Measurements from ENCODE around the gene PDP2. TPM values are rescaled to one million over a fixed set of nuclear protein-coding genes. Genes with fewer than 3 reads are reported as not detected.

The PDP2 gene
- total RNA-seq, 1 experiment from 2014 or later: 3.1 TPM

- no peak for DNase-seq (ENCODE audit: low read depth)
- in situ Hi-C loops (cut with HindIII; ENCODE audit: low pct_unique_long_range_greater_than_20kb, low sequenced_read_pairs): no loop called here
Measured at GRCh38 chr16:66910175-66910940, 30.0 kb downstream of the PDP2 start.

DNA sequence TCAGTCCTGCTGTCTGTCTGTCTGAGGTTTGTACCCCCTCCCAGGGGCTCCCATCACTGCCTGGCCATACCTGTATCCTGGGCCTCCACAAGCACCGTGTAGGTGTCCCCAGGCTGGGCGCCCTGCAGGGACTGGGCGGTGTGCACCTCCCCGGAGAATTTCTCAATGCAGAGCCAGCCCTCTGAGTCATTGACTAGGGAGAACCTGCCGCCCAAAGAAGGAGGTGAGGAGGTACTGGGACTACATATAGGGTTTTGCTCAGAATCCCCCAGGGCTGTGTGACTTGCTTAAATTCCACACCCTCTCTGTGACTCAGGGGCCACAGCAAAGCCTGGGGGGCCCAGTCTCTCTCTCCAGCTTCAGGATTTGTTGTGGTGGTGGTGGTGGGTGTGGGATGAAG is 30.8 kb downstream of the PDP2 start:
- no peak for DNase-seq (ENCODE audit: low read depth)
- in situ Hi-C loops (cut with HindIII; ENCODE audit: low pct_unique_long_range_greater_than_20kb, low sequenced_read_pairs): no loop called here

DNA sequence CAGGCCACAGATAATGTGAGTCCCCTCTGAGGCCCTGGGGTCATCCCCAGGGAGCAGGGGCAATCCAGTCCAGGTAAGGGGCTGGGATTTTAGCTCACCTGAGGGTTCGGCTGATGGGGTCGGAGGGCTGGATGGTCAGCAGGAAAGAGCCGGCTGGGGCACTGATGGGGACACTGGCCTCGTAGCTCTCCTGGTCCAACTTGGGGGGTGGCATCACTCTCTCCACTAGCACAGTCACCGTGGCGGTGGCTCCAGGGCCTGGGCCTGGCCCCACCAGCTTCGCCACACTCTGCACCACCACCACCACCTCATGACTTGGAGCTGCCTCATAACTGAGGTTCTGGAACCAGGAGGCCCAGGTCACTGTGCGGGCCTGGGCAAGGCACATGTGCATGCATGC is 31.5 kb downstream of the PDP2 start:
- no peak for DNase-seq (ENCODE audit: low read depth)
- in situ Hi-C loops (cut with HindIII; ENCODE audit: low pct_unique_long_range_greater_than_20kb, low sequenced_read_pairs): no loop called here

DNA sequence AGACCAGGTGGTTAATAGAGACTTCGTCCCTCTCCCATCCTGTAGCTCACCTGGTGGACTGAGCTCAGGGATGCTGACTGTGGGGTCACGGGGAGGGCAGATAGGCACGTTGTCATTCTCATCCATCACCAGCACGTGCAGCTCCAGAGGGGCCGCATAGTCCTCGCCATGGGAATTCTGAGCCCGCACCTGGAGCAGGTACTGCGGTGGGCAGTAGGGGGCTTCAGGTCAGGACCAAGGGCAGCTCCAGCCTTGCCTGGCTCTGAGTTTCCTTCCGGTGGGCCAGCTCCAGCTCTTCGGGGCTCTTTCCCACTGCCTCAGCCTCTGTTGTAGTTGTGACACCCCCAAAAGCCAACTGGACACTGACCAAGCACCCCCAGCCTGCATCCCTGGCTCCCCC is 32.8 kb downstream of the PDP2 start:
- in situ Hi-C loops (cut with HindIII; ENCODE audit: low pct_unique_long_range_greater_than_20kb, low sequenced_read_pairs): no loop called here
- no peak for DNase-seq (ENCODE audit: low read depth)

DNA sequence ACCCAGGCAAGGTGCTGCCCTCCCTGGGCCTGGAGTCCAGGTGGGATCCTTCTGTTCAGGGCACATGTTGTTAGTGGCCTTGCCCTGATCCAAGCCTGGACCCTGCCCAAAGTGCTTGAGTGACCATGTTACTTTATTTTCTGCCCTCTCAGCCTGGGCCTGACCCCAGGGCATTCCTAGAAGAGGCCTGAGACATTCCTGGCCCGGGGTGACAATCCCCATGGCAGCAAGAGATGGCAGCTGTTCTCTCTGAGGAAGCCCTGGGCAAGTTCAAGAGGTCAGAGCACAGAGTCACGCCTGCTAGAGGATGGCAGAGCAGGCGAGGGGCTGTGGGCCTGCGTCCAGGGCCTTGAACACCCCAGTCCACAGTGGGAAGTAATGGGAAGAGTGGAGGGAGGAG is 33.4 kb downstream of the PDP2 start:
- in situ Hi-C loops (cut with HindIII; ENCODE audit: low pct_unique_long_range_greater_than_20kb, low sequenced_read_pairs): no loop called here

DNA sequence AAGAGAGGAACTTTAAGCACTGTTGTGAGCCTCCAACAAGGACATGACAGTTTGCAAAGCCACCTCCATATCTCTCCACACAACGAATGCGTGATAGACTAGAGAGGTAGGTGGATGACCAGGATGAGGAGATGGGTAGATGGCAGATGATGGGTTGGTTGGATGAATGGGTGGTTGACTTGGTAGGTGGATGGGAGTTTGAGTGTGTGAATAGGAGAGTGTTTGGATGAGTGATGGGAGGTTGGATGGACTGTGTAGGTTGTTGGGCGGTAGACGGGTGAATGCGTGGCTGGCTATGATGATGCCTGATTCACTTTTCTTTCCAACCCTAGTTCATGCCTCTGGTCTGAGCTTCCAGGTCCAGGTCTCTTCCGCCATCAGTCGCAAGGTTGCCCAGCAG is 34.2 kb downstream of the PDP2 start:
- in situ Hi-C loops (cut with HindIII; ENCODE audit: low pct_unique_long_range_greater_than_20kb, low sequenced_read_pairs): no loop called here
- DNase-seq (ENCODE audit: low read depth): no peak

More for the DNA sequence above, 33.4 kb downstream of the PDP2 start:
- no peak for DNase-seq (ENCODE audit: low read depth)

DNA sequence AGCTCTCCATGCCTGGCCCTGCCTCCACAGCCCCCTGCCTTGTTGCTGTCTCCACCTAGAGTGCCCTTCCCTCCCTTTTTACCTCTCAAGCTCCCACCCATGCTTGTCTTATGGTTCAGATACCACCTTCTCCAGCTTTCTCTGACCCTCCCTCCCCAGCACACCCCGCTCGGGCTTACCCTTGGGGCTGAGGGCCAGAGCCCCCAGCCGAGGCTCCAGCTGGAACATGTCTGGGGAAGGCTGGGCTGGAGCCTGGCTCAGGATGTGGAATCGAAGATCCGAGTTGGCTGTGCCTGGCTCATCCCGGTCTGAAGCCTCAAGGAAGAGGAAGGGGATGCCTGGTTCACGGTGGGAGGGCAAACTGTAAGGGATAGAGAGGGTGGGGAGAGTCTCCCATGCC is 34.7 kb downstream of the PDP2 start:
- in situ Hi-C loops (cut with HindIII; ENCODE audit: low pct_unique_long_range_greater_than_20kb, low sequenced_read_pairs): no loop called here
- no peak for DNase-seq (ENCODE audit: low read depth)

- in situ Hi-C loops (cut with HindIII; ENCODE audit: low pct_unique_long_range_greater_than_20kb, low sequenced_read_pairs): no loop called here
- DNase-seq (ENCODE audit: low read depth): no peak
Measured at GRCh38 chr16:66916518-66916917, 36.2 kb downstream of the PDP2 start.

DNA sequence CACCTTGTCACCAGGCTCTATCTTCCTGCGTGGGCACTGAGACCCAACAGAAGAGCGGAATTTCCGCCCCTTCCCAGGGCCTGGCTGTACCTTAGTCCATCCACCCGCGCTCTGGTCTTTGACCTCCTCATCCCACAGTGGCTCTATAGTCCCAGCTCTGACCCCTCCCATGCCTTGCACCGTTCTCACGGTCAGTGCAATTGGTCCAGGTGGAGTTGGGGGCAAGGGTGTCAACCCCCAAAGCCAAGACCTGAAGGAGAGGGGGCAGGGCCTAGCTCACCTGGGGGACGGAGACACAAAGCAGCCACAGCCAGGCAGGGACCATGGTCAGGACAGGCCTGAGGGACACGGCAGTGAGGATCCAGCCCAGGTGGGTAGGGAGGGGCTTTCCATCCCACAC is 37.4 kb downstream of the PDP2 start:
- DNase-seq (ENCODE audit: low read depth): no peak
- in situ Hi-C loops (cut with HindIII; ENCODE audit: low pct_unique_long_range_greater_than_20kb, low sequenced_read_pairs): no loop called here

DNA sequence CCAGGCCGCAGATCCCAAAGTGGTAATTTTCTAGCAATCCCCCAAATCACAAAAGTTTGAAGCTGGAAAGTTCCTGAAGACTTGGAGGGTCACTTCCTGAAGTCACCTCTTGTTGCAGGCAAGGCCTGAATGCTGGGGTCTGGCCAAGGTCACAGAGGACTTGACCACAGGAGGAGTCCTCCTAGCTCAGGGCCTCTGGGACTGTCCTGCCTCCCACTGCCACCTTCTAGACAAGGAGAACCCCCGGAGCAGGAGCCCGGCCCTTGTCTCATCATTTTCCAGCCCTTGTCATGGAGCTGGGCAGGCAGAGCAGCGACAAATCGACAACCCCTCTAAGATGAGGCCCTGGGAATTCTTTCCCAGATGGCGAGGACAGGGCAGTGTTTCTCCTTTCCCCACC is 38.0 kb downstream of the PDP2 start:
- in situ Hi-C loops (cut with HindIII; ENCODE audit: low pct_unique_long_range_greater_than_20kb, low sequenced_read_pairs): no loop called here
- DNase-seq (ENCODE audit: low read depth): no peak

DNA sequence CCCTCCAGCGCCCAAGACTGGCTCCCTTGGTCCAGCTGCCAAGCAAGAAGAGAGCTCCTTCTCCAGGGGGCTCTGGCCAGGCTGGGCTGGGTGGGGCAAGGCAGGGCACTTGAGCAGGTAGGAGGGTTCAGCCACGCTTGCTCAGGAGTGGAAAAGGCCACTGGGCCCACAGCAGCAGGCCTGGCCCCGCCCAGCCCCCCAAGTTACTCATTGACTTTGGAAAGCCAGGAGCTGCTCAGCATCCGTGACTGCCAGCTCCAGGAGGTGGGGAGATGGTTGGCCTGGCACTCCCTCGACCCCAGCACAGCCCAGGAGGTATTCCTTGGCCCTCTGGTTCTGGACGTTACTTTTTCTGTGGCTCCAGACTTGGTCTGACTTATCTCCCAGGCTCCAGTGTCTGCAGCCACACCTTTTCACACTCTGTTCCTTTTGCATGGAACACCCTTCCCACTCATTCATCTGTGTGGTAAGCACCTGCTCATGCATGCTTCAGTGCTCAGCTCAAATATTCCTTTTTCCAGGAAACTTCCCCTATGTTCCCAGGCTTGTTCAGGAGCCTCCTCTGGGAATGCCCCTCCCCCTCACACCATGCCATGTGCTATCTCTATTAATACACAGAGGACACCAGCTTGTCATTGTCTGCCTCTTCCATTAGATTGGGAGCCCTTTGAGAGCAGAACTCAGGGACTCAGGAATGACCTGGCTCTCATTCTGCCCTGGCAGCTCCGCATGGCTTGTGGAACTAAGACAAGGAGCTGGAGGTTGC is 38.7 kb downstream of the PDP2 start, which contains the start of gene CDH16:
CDH16 (minus strand) TSS at position 83 of the 766 bp plus-strand sequence. CDS start 820 bp downstream, outside the sequence.
- in situ Hi-C loops (cut with HindIII; ENCODE audit: low pct_unique_long_range_greater_than_20kb, low sequenced_read_pairs): no loop called here
- DNase-seq (ENCODE audit: low read depth): peak; percentile 94

- no peak for DNase-seq (ENCODE audit: low read depth)
- in situ Hi-C loops (cut with HindIII; ENCODE audit: low pct_unique_long_range_greater_than_20kb, low sequenced_read_pairs): no loop called here
Measured at GRCh38 chr16:66919569-66920298, 39.4 kb downstream of the PDP2 start.

DNA sequence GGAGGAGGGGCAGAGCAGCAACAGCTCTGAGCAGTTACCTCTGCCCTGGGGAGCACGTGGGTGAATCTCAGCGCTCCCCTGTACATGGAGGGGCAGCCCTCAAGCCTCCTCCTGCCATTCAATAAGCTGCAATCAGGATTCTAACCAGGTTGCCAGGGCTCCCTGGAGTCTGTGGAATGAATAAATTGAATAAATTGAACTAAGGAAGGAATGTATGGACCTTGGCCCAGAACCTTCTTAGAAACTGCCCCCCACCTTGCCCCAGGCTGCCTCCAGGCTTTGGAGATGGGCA is 39.9 kb downstream of the PDP2 start:
- DNase-seq (ENCODE audit: low read depth): no peak
- in situ Hi-C loops (cut with HindIII; ENCODE audit: low pct_unique_long_range_greater_than_20kb, low sequenced_read_pairs): no loop called here

- no peak for DNase-seq (ENCODE audit: low read depth)
- in situ Hi-C loops (cut with HindIII; ENCODE audit: low pct_unique_long_range_greater_than_20kb, low sequenced_read_pairs): no loop called here
Measured at GRCh38 chr16:66920924-66921680, 40.8 kb downstream of the PDP2 start.

DNA sequence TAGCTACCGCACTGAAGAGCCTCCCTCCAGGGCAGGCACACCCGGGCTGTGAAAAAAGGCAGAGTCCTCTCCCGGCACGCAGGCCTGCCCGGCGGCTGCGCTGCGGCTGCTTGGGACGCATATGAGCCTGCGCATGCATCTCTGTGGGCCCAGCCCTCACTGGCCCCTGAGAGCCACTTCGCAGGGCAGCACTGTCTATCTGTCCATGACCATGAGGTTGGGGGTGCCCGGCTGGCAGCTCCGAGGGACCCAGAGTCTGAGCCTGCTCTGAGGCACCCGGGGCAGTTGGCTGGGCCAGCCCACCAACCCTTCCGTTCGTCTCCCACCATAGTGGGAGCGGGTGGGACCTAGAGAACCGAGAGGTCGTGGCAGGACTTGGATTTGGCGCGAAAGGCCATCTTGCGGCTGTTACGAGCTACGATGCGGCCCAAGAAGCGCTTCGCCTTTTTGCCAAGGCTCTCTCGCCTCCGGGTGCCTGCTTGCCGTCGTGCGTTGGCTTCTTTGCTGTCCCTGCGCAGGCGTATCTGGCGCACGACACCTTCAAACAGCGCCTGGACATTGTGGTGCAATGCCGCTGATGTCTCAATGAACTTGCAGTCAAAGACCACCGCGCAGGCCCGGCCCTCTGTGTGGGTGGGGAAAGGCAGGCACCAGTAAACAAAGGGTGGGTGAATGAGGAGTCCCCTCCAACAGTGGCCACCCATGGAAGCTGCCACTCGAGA is 41.6 kb downstream of the PDP2 start:
- no peak for DNase-seq (ENCODE audit: low read depth)
- in situ Hi-C loops (cut with HindIII; ENCODE audit: low pct_unique_long_range_greater_than_20kb, low sequenced_read_pairs): no loop called here

DNA sequence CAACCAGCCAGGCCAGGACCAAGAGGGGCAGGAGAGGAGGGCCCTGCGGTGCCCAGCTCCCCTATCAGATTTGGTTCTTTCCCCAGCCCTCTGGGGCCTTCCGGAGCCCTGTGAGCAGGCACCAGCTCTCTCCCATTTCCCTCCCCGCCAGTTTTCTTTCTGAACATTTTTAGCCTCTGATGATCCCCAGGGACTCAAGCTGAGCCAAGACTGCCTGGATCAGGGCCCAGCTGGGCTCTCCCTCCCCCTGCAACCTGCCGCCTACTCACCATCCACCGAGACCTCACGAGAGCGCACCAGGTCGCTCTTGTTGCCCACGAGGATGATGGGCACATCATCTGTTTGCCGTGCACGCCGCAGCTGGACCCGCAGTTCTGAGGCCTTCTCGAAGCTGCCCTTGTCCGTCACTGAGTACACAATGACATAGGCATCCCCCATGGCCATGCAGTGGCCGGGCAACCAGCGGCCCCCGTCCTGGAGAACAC is 43.0 kb downstream of the PDP2 start:
- no peak for DNase-seq (ENCODE audit: low read depth)
- in situ Hi-C loops (cut with HindIII; ENCODE audit: low pct_unique_long_range_greater_than_20kb, low sequenced_read_pairs): no loop called here

DNA sequence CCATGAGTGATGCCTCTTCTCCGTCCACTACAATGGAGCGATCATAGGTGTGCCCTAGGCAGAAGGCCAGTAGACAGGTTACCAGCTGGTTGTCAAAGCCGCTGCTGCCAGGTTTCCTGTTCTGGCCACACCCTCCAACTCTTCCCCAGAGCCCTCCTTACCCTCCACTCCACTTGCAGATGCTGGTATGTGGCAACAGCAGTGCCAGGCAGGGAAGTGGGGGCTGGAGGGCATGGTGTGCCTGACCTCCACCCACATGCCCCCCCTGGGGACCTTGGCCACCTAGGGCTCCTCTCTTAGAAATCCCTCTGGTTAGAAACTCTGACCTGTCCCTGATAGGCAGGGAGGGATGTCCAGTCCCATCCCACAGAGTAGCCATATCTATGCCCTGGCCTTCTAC is 43.6 kb downstream of the PDP2 start:
- in situ Hi-C loops (cut with HindIII; ENCODE audit: low pct_unique_long_range_greater_than_20kb, low sequenced_read_pairs): no loop called here

More for the DNA sequence above, 43.6 kb downstream of the PDP2 start:
- no peak for DNase-seq (ENCODE audit: low read depth)

Measured in Caki2 (cell line).